RWPE1 (cell line): ENCODE results near the gene RIC8B.

Source experiments
- CTCF ChIA-PET: fragments of 350-600 bp; sonication (Branson Sonifier 250); formaldehyde crosslinking; extraction: SDS; loops from one replicate; lab custom pipeline; 2021; lab: Yijun Ruan, JAX
- POLR2A ChIA-PET: fragments of 400-600 bp; formaldehyde crosslinking; extraction: SDS; loops from one replicate; lab custom pipeline; 2020; ENCODE audit warnings: antibody characterized with exemption; ENCODE audit not compliant: low non-redundant PET; lab: Yijun Ruan, JAX
- DNase-seq: peaks from one replicate; pipeline ENCODE4 v3.0.0; 2012; ENCODE audit warnings: low spot score
- H3K27ac ChIP-seq: fragments of 450-650 bp; 2 replicates; pipeline ENCODE4 v1.5.1; 2017
- TF ChIP-seq, protein P1 (sequence below): fragments of 450-650 bp; conservative IDR thresholded peaks from 2 replicates; pipeline ENCODE4 v1.5.1; 2017; ENCODE audit warnings: low read depth, mild to moderate bottlenecking

RIC8B gene

DNA sequence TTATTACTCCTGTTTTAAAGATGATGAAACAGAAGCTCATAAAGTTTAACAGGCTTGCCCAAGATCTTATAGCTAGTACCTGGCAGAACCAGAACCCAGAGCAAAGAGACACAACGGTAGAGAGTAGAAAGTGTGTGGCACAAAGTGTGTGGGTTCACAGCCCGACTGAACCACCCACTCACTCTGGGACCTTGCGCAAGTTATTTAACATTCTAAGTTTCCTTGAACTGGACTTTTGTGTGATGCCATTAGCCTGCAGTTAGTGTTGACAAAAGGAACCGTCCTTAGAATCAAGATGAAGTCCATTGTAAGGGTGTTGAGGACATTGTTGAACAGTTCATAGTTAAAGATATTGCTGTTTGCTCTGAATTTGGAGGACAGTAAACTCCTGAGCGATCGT lies 29.9 kb upstream of the RIC8B start:
- POLR2A ChIA-PET = no interaction called here
- TF ChIP-seq, protein P1, sequence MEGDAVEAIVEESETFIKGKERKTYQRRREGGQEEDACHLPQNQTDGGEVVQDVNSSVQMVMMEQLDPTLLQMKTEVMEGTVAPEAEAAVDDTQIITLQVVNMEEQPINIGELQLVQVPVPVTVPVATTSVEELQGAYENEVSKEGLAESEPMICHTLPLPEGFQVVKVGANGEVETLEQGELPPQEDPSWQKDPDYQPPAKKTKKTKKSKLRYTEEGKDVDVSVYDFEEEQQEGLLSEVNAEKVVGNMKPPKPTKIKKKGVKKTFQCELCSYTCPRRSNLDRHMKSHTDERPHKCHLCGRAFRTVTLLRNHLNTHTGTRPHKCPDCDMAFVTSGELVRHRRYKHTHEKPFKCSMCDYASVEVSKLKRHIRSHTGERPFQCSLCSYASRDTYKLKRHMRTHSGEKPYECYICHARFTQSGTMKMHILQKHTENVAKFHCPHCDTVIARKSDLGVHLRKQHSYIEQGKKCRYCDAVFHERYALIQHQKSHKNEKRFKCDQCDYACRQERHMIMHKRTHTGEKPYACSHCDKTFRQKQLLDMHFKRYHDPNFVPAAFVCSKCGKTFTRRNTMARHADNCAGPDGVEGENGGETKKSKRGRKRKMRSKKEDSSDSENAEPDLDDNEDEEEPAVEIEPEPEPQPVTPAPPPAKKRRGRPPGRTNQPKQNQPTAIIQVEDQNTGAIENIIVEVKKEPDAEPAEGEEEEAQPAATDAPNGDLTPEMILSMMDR = no peak
- H3K27ac ChIP-seq = no peak overlapping the region
- CTCF ChIA-PET = interaction anchor here (0.6 kb wide), 1 partner anchor 152 kb away, joined by 3 read pairs; no protein-coding TSS in a partner anchor
- DNase-seq = no peak

DNA sequence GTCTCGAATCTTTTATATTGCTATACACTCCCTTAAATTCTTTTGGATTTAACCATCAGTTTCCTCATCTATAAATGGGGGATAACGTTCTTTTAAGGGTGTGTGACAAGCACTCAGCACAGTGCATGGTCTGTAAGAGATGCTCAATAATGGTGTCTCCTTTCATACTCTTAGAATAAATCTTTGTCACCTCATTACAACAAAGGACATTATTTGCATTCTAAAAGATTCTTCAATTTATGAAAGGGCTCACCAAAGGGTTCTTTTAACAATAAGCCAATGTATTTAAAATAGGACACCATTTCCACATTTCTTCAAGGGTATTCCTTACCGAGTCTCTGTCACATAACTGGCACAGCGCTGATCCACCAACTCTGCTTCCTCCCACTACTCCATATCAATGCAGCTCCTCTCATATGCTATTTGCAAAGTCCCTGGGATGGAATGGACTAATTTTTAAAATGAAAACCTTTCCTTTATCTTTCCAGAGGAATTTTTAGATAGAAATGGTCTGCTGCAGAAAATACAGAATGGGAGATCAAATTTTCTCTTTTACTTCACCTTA lies 29.2 kb upstream of the RIC8B start:
- TF ChIP-seq, protein P1 = no peak
- H3K27ac ChIP-seq = no peak overlapping the region
- ChIA-PET POLR2A (no interaction called here), CTCF (no interaction called here)
- DNase-seq = no peak

DNA sequence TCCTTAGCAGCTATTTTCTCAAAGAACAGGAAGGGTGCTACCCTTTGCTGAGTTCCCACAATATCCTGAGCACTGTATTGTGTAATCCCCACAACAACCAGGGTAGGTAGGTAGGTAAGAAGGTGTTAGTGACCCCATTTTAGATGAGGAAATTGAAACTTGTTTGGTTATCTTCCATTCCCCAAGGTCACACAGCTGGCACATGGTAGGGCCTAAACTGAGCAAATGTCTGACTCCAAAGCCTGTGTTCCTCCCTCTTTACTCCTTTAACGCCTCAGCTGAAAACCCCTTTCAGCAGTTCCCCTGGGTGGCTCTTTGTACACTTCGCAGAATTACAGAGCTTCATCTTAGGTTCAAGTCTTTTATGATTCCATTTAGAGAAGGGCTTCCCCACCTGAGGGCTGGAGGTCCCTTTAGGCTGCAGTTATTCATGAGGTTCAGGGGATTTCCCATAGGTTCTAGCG lies 26.5 kb upstream of the RIC8B start:
- CTCF ChIA-PET = interaction anchor here (0.7 kb wide), 1 partner anchor 139 kb away, joined by 3 read pairs; no protein-coding TSS in a partner anchor
- no peak for DNase-seq
- TF ChIP-seq, protein P1 = no peak
- POLR2A ChIA-PET = interaction anchor here (0.5 kb wide), 1 partner anchor 391 kb away, joined by 3 read pairs; no protein-coding TSS in a partner anchor
- H3K27ac ChIP-seq = no peak overlapping the region

DNA sequence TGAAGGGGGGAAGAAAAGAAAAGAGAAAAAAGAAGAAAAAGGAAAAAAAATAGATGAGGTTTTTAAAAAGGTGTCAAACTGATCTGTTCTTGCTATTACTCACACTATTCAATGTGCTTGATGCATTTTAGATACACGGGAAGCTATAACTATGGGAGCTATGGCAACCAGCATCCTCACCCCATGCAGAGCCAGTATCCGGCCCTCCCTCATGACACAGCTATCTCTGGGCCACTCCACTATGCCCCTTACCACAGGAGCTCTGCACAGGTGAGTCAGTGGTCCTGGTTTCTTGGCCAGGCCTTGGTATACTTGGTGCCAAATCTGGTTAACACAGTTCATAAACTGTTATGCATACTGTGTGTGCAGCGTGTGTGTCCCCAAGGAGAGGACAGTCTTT lies 24.0 kb upstream of the RIC8B start:
- CTCF ChIA-PET = no interaction called here
- POLR2A ChIA-PET = no interaction called here
- TF ChIP-seq, protein P1 = no peak
- DNase-seq = no peak
- no peak overlapping the region for H3K27ac ChIP-seq

DNA sequence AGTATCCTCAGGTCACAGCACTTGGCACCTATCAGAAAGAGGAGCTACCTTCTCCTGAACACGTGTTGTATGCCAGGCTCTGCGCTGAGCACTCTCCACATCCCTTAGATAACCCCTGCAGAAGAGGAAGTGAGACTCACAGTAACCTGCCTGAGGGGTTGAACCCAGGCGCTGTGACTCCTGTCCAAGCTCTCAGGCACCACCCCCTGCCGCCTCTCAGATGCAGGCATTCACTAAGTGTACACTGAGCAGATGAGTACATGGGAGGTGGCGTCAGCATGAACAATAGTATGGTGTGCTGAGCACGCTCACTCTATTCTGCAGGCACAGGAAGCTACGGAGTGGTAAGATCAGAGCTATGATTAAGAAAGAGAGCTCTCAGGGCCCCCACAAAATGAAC lies 21.0 kb upstream of the RIC8B start:
- no peak for DNase-seq
- TF ChIP-seq, protein P1 = no peak
- ChIA-PET POLR2A (no interaction called here), CTCF (interaction anchor here (0.6 kb wide), 3 partner anchors 105 to 790 kb away, joined by 3 to 5 read pairs (median 3); no protein-coding TSS in a partner anchor)
- no peak overlapping the region for H3K27ac ChIP-seq

DNA sequence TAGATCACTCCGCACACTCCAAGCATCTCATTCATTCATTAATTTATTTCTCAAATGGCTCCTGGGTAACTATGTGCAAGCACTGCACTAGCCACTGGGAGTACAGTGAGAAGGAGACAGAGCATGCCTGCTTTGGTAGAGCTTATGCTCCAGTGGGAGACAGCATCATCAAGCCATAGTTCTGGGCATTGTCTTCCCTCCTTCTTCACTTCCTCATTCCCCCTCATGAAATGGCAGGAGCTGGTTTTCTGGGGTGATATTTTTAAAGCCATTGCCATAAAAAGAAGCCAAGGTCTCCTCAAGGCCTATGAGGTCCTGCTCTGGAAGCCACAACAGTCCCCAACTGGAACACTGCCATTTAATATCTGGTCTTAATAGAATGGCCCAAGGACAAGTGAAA lies 20.2 kb upstream of the RIC8B start:
- TF ChIP-seq, protein P1 = no peak
- DNase-seq = no peak
- ChIA-PET CTCF (no interaction called here), POLR2A (no interaction called here)
- no peak overlapping the region for H3K27ac ChIP-seq
